ENCODE results near the gene SLIT3. TPM values are rescaled to one million over a fixed set of nuclear protein-coding genes. Genes with fewer than 3 reads are reported as not detected.

Gene SLIT3
- total RNA-seq, 1 donor from 2014 or later: 3.2 TPM

DNA sequence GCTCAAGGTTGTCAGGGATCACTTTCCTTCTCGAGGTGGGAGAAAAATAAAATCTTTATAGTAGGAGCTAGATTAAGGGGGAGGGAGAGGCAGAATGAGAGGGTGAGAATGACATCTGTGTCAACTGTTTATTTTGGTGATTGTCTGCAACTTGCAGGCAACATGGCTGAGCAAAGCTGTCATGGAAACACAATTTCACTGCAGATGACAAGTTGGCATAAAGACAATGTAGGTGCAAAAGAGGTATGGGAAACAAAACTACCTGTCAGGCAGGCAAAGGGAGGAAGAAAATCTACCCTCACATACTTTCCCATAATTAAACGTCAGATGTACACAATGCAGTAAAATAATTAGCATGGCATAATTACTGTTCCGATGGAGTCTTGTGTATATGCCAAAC lies 167.4 kb downstream of the SLIT3 start:
- H3K27ac Mint-ChIP-seq (ENCODE audit: unreplicated experiment): no peak overlapping the region

DNA sequence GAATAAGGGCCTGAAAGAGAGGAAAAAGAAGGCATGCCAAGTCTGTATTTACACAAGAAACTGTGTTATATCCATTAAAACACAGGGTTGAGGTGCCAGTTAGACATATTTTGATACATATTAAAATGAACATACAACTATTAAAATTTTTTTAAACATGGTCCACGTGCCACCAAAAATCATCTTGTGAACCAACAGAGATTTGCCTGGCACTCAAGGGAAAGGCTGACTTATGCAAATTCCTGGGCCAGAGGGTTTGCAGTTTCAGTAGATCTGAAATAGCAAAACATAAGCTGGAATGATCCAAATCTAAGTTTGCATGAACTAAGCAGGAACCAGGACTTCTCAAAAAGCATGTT lies 168.7 kb downstream of the SLIT3 start:
- no peak overlapping the region for H3K27ac Mint-ChIP-seq (ENCODE audit: unreplicated experiment)
- no peaks in the 10 kb centered on the region for H3K36me3 Mint-ChIP-seq (ENCODE audit: low read depth, unreplicated experiment)
- no peaks in the 10 kb centered on the region for H3K4me1 Mint-ChIP-seq (ENCODE audit: unreplicated experiment)
- TF ChIP-seq CTCF (IDR thresholded peaks at IDR 0.05; ENCODE audit: unreplicated experiment): no peak
- no peak for DNase-seq (ENCODE audit: low spot score)
- H3K4me3 Mint-ChIP-seq (ENCODE audit: unreplicated experiment): no peak overlapping the region
- peaks cover 2% of the 10 kb centered on the region for H3K27me3 Mint-ChIP-seq (ENCODE audit: unreplicated experiment)
- H3K9me3 Mint-ChIP-seq (ENCODE audit: unreplicated experiment): no peaks in the 10 kb centered on the region

More for the DNA sequence above, 167.4 kb downstream of the SLIT3 start:
- no peaks in the 10 kb centered on the region for H3K9me3 Mint-ChIP-seq (ENCODE audit: unreplicated experiment)
- H3K36me3 Mint-ChIP-seq (ENCODE audit: low read depth, unreplicated experiment): no peaks in the 10 kb centered on the region
- H3K4me1 Mint-ChIP-seq (ENCODE audit: unreplicated experiment): no peaks in the 10 kb centered on the region
- H3K27me3 Mint-ChIP-seq (ENCODE audit: unreplicated experiment): peaks cover 2% of the 10 kb centered on the region
- no peak overlapping the region for H3K4me3 Mint-ChIP-seq (ENCODE audit: unreplicated experiment)
- DNase-seq (ENCODE audit: low spot score): no peak
- no peak for TF ChIP-seq CTCF (IDR thresholded peaks at IDR 0.05; ENCODE audit: unreplicated experiment)

- no peaks in the 10 kb centered on the region for H3K9me3 Mint-ChIP-seq (ENCODE audit: unreplicated experiment)
- H3K4me1 Mint-ChIP-seq (ENCODE audit: unreplicated experiment): no peaks in the 10 kb centered on the region
- TF ChIP-seq CTCF (IDR thresholded peaks at IDR 0.05; ENCODE audit: unreplicated experiment): no peak
- no peak overlapping the region for H3K4me3 Mint-ChIP-seq (ENCODE audit: unreplicated experiment)
- no peaks in the 10 kb centered on the region for H3K36me3 Mint-ChIP-seq (ENCODE audit: low read depth, unreplicated experiment)
- H3K27me3 Mint-ChIP-seq (ENCODE audit: unreplicated experiment): peaks cover 2% of the 10 kb centered on the region
- no peak overlapping the region for H3K27ac Mint-ChIP-seq (ENCODE audit: unreplicated experiment)
- DNase-seq (ENCODE audit: low spot score): no peak
Observed at GRCh38 chr5:169131616-169132301, 169.2 kb downstream of the SLIT3 start.

GRCh38 chr5:169128679-169129078 lies 172.3 kb downstream of the SLIT3 start:
- Mint-ChIP-seq H3K27ac (ENCODE audit: unreplicated experiment) (no peak overlapping the region), H3K27me3 (ENCODE audit: unreplicated experiment) (no peaks in the 10 kb centered on the region), H3K9me3 (ENCODE audit: unreplicated experiment) (no peaks in the 10 kb centered on the region), H3K36me3 (ENCODE audit: low read depth, unreplicated experiment) (no peaks in the 10 kb centered on the region), H3K4me3 (ENCODE audit: unreplicated experiment) (no peak overlapping the region), H3K4me1 (ENCODE audit: unreplicated experiment) (no peaks in the 10 kb centered on the region)
- TF ChIP-seq CTCF (IDR thresholded peaks at IDR 0.05; ENCODE audit: unreplicated experiment): no peak
- DNase-seq (ENCODE audit: low spot score): no peak

- Mint-ChIP-seq H3K4me1 (ENCODE audit: unreplicated experiment) (no peaks in the 10 kb centered on the region), H3K4me3 (ENCODE audit: unreplicated experiment) (no peak overlapping the region), H3K36me3 (ENCODE audit: low read depth, unreplicated experiment) (no peaks in the 10 kb centered on the region), H3K27ac (ENCODE audit: unreplicated experiment) (no peak overlapping the region), H3K27me3 (ENCODE audit: unreplicated experiment) (no peaks in the 10 kb centered on the region), H3K9me3 (ENCODE audit: unreplicated experiment) (no peaks in the 10 kb centered on the region)
- TF ChIP-seq CTCF (IDR thresholded peaks at IDR 0.05; ENCODE audit: unreplicated experiment): no peak
- DNase-seq (ENCODE audit: low spot score): no peak
Observed at GRCh38 chr5:169127431-169127830, 173.5 kb downstream of the SLIT3 start.
